RCC 7860 (cell line): ENCODE data around the gene IKBKE.

Experiments used
- DNase-seq: peaks from one replicate; pipeline ENCODE4 v3.0.0-alpha.2; 2015; ENCODE audit warnings: low spot score
- FAIRE-seq: peaks from 2 replicates; lab custom pipeline; 2012; peaks lifted over from hg19 to GRCh38; lab: Jason Lieb, UNC

IKBKE gene

GRCh38 chr1:206509612-206510257 is 39.5 kb downstream of the IKBKE start:
- FAIRE-seq: no peak
- no peak for DNase-seq

- FAIRE-seq (no peak), DNase-seq (no peak)
Measured at GRCh38 chr1:206510371-206510770, 40.1 kb downstream of the IKBKE start.

DNA sequence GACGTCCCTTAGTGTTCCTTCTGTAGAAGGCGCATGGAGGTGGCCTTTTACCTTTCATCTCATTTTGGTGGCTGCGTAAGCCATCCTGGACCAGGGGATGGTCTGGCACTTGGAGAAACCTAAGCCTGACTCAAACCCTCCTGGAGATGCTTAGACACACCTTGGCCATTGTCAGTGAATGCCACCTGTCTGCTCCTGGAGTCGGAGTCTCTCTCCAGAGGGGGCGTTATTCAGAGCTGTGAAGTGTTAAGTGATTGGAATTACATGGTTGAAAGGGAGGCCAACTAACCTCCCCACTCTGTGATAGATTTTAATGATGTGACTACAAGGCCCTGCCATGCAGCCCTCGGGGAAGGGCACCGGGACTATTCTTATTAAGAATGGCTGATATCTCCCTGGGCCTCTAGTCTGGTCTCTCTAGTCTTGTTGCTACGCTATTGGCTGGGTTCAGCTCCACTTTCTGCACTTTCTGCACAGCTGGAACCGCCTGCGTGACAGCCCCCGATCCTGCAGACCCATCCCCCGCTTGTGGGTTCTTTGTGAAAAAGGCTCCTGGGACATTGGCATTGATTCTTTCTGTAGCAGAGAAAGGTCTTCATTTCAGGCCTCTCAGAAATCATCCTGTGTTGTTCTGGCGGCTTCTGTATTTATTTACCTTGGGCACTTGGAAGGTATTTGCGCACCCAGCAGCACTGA is 41.2 kb downstream of the IKBKE start:
- FAIRE-seq: no peak
- DNase-seq: no peak

GRCh38 chr1:206512058-206512850 is 42.0 kb downstream of the IKBKE start:
- DNase-seq (no peak), FAIRE-seq (no peak)

DNA sequence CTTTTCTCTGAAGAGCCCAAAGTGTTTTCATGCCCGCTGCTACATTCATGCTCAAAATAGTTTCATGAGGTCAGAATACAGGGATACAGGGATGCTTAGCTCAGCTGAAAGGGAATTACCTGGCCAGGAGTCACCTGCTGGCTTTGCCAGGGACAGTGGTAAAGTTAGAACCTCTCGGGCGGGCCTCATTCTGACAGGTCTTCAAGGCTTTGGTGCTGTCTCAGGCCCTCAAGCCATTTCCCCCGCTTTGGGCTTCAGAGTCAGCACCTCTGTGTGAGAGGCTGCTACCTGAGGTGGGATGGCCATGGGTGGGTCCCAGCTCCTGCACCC is 42.5 kb downstream of the IKBKE start:
- DNase-seq (no peak), FAIRE-seq (no peak)

DNA sequence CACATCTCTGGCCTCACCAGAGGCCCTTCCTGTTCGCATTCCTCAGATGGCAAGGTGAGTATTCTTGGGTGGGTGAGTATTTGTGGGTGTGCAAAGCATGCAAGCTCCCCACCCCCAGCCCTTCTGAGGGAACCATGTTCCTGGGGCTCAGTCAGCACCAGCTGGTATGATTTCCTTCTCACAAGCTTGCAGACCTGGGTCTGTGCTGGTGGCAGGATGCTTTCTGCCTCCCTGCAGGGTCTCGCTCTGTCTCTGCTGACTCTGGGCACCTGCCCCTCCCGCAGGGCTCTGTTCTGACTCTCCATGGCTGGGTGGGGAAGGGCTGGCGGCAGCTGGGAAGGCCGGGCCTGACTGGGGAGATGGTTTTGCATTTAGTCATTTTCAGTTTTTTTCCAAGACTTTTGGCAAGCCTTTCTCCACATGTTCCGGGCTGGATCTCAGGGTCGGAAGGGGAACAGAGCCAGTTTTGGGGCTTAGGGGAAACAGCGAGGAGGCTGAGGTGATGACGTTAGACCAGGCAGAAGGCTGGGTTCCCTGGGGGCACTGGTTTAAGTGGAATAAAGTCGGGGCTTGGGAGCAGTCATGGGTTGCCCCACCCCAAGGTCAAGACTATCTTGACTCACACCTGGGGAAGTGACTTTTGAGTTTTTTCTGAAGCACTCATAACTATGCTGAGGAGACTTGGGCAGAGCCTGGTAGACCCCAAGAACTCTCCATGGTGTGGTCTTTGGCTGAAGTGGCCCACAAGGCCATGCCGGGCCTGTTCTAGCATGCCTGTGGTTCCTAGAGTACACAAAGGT is 43.2 kb downstream of the IKBKE start:
- no peak for DNase-seq
- FAIRE-seq: no peak

DNA sequence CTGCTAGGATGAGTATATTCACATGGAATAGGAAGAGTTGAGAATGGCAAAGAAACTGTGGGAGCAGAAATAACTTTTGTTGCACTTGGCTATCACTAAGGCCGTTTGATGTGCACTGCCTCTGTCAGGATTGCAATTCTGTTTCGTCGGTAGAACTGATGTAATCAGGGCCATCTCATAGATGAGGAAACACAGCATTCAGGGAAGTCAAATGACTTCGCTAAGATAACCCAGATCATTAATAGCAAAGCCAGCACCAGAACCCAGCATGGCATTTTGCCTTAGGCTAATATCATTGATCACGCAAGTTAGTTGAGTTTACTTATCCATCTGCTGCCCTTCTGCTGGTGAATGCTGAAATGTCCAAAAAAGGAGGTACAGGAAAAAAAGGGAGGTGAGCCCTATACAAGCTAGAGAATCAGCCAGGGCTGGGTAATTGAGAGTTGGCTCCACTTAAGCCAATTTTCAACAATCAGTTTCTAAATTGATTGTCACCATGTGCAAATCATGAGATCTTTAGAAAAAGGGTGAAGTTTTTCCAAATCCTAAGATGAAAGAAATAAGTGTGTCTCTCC is 44.6 kb downstream of the IKBKE start:
- no peak for FAIRE-seq
- no peak for DNase-seq

DNA sequence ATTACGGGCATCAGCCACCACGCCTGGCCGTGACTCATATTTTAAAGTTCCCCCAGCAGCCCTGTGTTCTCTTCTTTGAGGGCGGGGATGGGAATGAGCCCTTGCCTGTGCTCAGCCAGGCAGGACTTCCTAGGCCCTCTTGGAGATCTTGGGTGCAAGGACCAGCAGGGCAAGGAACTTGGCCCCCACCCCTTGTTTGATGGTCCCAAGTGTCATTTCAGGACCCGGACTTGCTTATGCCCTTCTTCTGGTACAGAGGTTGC is 46.4 kb downstream of the IKBKE start:
- FAIRE-seq: no peak
- no peak for DNase-seq

- no peak for FAIRE-seq
- no peak for DNase-seq
Measured at GRCh38 chr1:206517784-206518183, 47.5 kb downstream of the IKBKE start.

GRCh38 chr1:206518206-206518605 is 47.9 kb downstream of the IKBKE start:
- no peak for FAIRE-seq
- no peak for DNase-seq

GRCh38 chr1:206518743-206519142 is 48.5 kb downstream of the IKBKE start:
- no peak for FAIRE-seq

DNA sequence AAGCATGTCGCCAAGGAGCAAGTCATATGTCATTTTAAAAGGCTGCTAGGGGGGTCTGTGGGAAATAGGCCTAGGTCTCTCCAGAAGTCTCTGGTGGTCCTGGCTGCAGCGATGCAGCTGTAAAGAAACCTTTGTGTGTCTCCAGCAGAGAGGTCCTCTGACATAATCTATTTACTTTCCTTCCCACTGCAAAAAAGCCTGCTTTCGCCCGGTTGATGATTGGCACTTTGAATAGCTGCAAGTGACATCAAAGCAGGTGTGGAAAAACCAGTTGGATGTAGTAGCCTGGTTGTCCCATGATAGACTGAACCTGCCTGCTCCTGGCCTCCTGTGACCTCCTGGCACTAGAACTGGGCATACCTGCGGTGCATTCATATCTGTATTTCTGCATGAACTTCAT is 50.9 kb downstream of the IKBKE start:
- DNase-seq: no peak
- FAIRE-seq: no peak

More at GRCh38 chr1:206518743-206519142, 48.5 kb downstream of the IKBKE start:
- DNase-seq: no peak

DNA sequence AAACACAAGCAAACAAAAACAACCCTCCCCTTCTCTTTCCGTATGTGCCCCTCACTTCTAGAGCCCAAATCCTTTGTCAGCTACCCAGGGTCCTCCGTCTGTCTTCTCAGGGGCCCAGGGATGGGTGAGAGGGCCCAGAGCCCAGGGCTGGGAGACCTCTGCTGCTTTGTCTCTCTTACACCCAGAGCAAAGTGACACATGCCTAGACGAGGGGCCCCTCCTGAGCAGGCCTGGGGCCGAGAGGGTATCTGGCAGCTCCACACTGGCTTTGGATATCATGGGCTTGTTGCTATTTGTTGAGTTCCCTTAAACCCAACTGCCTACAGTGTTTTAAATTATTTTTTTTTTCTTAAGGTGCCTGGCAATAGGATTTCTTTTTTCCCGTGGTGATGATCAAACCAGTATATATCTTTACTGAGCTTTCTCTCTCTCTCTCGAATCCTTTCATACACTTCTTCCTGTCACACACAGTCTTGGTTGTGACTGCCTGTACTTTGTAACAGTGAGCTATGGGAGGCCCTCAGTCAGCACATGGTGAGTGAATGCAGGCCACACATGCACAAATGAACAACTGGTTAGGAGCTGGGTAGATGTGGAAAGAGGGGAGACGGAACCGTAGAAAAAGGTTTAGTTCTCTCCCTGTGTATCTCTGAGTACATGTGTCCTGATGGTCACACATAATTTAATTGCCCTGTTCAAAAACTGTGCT is 51.6 kb downstream of the IKBKE start:
- FAIRE-seq: no peak
- no peak for DNase-seq

- no peak for FAIRE-seq
- DNase-seq: no peak
Measured at GRCh38 chr1:206524739-206525364, 54.6 kb downstream of the IKBKE start.

DNA sequence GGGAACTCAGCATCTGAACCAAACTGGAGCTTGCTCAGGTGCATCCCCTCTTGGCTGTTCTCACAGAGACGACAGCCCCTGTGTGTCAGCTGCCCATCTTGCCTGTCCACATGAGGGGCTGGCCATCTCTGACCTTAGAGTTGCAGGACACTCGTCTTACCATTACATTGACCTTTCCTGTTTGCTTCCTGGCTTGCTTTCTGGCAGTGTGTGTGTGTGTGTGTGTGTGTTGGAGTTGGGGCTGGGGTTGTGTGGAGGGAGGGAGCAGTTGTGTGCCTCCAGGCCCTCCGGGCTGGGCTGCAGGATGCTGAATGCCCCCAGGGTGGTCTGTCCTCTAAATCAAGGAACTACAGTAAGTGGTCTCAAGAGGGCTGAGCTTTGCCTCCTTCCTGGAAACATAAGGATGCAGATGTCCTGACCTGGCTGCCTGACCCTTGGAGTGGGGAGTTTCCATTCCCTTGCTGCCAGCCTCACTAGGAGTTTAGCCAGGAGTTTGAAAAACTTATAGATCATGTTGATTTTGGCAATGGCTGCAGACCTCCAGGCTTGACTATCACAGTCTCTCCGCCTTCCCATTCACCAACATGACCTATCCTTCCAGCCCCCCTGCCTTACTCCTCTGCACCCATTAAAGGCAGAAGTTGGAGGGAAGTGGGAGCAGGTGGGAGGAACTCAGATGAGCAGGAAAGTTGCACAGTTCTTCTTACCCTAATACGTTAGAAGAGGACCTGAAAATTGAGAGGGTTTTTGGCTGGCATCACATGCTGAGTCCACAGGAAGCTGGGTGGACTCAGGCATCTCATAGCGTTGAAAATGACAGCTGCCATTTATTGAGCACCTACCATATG is 56.0 kb downstream of the IKBKE start:
- FAIRE-seq: no peak
- DNase-seq: no peak

GRCh38 chr1:206529425-206529824 is 59.1 kb downstream of the IKBKE start:
- no peak for FAIRE-seq
- DNase-seq: no peak

DNA sequence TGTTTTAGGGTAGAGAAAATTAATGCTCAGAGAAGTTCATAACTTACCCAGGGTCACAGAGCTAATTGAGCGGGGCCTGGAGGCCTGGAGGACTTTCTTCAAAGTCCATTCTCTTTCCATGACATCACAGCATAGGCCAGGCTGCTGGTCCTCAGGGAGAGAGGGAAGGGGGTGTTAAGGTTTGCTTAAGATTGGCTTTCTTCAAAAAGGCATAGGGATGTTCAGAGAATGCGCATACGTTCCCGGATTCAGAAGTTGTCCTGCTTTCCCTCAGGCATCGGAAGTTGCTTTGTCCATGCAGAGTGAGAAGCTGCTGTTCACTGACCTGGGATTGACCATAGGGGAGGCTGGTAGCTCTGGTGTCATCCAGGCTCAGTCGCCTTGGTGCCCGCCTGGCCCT is 62.1 kb downstream of the IKBKE start:
- FAIRE-seq (no peak), DNase-seq (no peak)

GRCh38 chr1:206534552-206534951 is 64.3 kb downstream of the IKBKE start:
- FAIRE-seq (no peak), DNase-seq (no peak)

DNA sequence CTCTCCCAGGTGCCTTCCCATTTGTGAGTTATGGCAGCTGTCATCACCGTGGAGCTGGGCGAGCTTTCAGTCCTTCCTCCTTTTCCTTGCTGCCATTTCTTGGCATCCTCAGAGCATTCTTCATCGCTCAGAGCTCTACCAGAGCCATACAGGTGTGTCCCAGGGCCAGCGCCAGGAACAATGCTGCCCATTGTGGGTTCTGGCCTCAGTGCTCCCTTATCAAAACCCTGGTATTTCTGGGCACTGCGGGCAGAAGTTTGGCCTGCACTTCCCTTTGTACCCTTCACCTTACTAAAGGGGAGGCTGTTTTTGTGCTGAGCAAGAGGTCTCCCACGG is 65.5 kb downstream of the IKBKE start:
- no peak for FAIRE-seq
- no peak for DNase-seq
